Stimulated activated CD4-positive, alpha-beta T cell treated with anti-CD3 and anti-CD28 coated beads, Interleukin-15, amount 100 ng/mL, for 24 hours (primary cell): ENCODE results near the gene CEP112.
"Not testable (repeated sequence)": the region's sequence is repeated elsewhere in the genome, so short reads cannot be mapped to it uniquely, and the experiment has no call there.

ENCODE experiments used
- DNase-seq: peaks from one replicate; pipeline ENCODE4 v3.0.0-alpha.2; 2020

The CEP112 gene

DNA sequence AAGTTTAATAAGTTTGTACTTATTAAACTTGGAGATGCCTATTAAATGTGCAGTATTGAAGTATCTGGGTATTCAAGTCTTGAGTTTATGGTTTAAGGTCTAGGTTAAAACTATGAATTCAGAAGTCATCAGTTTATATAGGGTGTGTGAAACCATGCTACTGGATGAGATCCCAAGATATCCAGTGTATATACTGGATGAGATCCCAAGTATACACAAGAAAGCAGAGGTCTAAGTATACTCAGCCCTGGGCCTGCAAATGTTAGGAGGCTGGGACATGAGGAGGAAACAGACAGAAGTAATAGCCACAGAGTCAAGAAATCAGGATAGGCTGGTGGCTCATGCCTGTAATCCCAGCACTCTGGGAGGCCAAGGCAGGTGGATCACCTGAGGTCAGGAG lies 436.1 kb downstream of the CEP112 start:
- DNase-seq = no peak

DNA sequence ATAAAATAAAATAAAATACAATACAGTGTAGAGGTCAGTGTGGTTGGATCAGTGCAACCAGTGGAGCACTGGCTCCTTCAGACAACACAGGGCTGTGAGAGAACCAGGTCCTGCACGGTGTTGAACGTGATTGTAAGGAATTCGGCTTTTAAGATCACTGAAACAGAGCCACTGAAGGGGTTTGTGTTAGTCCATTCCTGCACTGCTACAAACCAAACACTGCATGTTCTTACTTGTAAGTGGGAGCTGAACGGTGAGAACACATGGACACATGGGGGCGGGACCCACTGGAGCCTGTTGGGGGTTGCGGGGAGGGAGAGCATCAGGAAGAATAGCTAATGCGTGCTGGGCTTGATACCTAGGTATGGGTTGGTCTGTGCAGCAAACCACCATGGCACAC lies 437.3 kb downstream of the CEP112 start:
- DNase-seq = no peak

DNA sequence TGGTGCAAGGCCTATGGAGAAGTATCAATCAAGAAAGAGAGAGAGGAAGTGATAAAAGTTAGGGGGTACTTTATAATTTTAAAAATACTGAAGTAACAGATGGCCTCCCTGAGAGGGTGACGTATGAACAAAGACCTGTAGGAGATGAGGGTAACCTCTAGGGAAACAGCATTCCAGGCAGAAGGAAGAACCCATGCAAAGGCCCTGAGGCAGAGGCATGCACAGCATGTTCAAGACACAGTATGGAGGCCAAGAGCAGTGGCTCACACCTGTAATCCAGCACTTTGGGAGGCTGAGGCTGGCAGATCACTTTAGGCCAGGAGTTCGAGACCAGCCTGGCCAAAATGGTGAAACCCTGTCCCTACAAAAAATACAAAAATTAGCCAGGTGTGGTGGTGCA lies 437.9 kb downstream of the CEP112 start:
- no peak for DNase-seq

DNA sequence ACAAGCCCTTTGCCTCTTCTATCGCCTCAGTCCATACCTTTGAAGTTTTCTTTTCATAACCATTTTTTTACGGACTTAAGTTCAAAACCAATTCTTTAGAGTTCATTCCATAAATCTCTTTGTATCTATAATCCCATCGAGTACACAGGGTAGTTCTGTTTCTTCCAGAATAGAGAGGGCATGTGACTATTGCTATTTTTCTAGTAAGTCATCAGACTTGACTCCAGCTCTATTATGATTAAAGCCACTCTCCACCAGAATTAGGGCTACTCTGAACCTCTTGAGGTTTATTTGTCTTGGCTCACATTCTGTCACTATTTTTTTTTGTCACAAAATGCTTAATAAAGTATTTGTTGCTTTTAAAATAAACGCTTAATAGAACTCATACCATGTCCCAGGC lies 438.6 kb downstream of the CEP112 start:
- no peak for DNase-seq

DNA sequence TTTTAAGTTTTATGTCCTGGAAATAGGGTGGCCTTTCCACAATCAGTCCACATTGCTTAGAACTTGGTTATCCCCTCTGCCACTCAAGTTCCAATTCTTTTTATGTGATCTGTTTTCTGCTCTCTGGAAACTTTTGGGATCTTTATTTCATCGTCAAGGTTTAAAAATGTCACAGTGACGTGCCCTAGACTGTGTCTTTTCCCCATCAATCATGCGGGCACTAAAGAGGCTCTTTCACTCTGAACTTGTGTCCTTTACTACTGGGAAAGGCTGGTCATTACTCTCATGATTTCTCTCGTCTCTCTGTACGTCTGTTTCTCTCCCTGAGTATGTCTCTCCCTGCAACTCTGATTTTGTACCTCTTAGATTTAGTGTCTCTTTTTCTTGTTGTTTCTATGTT lies 440.7 kb downstream of the CEP112 start:
- no peak for DNase-seq

DNA sequence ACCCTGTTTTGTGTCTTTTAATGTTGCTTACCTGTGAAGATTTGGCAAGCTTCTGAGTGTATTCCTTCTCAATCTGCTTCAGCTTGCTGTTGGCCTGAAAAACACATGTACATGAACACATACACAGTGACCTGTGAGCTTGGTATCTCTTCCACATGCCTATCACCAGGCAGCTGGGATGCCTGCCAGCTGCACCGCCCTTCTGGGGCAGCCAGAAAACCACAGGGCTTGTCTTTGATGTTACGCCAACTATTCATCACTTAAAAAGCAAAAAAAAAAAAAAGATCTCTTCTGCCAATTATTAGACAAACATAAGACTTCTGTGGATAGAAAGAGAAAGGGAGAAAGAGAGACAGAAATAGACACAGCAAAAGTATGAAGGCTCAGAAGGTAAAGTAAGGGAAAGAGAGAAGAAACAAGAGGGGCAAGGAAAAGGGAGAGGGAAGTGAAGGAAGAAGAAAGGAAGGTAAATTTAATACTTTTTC lies 441.3 kb downstream of the CEP112 start:
- DNase-seq = peak; percentile 56

DNA sequence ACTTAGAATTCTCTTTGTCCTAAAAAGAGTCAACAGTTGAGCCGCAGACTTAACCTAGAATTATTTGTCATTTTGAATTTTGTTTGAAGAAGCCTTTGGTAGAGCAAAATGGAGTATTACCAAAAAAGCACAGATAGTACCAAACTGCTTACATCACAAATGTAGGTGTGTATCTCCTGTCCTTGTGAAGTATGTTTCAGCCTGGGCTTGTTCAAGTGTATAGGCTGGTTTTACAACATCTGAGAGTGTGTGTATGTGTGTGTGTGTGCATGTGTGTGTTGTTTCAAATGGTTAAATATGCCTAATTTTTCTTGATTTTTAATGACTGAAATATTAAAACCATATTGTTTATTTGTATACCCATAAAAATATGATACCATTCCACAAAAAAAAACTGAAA lies 441.8 kb downstream of the CEP112 start:
- no peak for DNase-seq

DNA sequence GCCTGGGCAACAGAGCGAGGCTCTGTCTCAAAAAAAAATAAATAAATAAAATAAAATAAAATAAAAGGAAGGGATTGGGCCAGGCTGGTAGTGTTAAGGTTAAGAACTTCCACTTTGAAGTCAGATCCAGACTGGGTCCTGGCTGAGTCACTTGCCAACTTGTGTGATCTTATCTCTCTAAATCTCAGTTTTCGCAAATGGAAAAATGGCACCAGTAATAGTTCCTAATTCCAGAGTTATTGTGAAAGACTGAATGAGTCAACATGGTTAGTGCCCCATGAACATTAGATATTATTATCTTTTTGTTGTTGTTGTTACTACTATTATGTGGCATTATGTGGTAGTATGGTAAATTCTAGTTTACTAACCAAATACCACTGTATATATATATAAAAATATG lies 442.5 kb downstream of the CEP112 start:
- DNase-seq = peak; percentile 28

DNA sequence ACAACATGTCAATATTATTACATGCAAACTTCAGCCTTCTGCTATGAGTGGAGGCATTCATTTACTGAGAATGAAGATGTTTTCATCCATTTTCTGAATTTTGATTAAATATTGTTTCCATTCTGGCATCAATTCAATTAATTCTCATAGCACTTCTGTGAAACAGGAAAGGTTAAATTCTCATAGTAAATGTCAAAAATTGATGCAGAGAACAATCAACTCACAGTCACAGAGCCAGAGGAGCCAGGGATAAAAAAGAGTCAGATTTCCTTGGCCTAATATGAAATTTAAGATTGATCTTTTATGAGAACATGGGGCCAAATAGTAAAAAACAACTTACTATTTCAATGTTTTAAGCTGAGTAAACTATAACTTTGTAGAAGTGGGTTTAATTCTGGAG lies 446.7 kb downstream of the CEP112 start:
- DNase-seq = no peak

DNA sequence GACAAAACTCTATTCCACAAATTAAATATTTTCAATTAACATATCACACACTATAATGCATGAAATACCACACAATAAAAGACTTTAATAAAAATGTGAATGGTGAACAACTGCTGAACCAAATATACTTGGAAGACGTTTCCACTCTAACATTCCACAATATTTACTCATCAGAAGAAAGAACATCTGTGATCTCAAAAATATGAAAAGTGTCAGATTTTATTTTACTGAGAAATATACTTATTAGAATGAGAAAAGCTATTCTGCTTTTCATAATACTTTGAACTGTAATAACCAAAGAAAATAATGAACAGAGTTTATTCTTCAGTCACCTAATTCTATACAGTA lies 448.7 kb downstream of the CEP112 start:
- DNase-seq = no peak

DNA sequence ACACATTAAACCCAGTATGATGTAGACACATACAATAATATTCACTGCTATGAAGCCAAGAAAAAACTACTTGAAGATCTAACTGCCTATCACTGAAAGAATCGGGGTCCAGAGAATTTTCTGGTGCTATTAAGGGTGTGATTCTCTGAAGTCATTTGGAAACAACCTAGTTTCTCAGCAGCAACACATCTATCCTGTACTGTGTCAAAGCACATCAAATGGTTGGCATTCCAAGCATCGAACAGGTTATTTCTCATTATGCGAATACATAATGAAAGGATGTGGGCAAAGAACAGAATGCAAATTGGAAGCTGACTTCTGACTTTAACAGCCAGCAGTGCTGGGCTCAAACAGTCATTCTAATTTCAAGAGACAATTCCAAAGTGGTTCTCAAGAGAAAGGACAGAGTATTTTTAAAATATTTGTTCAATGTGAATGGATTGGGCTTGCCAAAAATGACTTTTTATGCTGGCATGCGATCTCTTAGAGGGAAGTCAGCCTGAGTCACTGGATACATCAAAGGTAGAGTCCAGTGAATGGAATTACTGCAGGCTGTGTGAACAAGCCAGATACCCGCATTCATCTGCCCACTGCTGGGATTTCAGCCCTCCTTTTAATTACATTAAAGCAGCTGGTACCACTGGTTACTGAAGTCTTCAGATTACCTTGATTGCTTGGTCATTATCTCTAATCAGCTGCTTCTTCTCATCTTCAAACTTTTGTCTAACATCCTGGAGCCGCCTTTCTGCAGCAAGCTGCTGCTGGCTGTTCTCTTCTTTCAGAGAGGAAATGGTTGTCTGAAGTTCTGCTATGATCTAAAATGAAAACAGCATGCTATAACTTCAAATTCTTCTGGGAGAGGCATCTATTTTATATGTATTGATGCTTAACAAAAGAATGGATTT lies 449.3 kb downstream of the CEP112 start:
- no peak for DNase-seq

DNA sequence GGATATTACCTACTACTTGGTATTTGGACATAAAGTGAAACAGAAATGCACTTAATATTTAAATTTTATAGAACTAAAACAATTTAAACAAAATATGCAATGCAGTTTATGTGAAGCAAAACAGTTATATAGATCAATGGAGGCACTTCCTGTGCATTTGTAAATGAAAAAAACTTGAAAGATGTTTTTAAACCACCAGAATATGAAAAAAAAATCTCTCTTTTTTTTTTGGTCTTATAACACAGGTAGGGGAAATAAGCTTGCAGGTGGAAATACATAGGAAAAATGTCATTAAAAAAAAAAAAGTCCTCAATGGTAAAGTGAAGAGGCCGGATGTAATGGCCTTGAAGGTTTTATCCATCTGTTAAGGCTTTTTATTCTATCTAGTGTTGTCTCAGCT lies 450.2 kb downstream of the CEP112 start:
- no peak for DNase-seq

DNA sequence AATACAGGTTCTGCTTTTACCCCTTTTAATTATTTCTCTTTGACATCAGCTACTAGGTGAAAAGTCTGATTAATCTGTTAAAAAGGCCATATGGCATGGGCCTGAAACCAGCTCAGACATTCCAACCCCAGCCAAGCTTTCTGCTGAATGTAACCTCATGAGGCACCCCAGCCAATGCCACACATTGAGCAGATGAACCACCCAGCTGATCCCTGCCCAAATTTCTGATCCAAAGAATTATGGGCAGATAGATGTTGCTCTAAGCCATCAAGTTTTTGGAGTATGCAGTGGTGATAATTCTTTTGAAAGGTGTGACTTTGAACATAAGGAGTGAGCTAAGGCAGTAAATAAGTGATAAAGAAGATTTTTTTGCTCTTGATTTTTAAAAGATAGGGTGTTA lies 452.9 kb downstream of the CEP112 start:
- no peak for DNase-seq

DNA sequence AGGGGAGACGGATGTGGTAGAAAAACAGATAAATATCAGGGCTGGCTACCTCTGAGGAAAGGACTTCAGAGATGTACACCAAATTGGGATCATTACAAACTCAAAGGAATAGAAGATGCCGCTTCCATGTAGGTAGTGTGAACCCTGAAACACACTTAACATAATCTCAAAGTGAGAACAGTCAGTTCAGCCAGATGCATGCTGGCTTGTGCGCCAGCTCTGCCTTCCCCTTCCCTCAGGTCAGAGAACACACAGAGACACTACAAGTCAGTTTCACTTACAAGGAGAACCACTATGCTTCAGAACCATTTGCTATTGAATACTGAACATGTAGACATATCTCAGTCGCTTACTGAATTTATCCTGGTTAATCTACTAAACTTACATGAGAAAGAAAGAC lies 454.5 kb downstream of the CEP112 start:
- DNase-seq = no peak

DNA sequence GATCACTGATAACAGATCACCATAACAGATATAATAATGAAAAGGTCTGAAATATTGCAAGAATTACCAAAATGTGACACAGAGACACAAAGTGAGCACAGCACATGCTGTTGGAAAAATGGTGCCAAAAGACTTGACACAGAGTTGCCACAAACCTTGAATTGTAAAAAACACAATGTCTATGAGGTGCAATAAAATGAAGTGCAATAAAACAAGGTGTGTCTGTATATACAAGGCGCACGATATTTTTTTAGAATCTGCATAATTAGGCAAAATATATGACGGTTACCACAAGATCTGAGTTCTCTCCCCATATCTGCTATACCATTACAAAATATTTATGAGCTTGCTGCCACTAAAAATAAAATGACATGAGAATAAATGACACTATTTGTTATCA lies 458.6 kb downstream of the CEP112 start:
- no peak for DNase-seq

DNA sequence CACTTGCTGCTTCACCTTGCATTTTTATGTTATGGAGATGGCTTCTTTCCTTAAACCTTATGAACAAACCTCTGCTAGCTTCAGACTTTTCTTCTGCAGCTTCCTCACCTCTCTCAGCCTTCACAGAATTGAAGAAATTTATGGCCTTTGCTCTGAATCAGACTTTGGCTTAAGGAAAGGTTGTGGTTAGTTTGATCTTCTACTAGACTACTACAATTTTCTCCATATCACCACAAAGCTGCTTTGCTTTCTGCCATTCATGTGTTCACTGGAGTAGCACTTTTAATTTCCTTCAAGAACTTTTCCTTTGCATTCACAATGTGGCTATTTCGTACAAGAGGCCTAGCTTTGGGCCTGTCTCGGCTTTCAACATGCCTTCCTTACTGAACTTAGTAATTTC lies 459.3 kb downstream of the CEP112 start:
- DNase-seq = not testable (repeated sequence)

DNA sequence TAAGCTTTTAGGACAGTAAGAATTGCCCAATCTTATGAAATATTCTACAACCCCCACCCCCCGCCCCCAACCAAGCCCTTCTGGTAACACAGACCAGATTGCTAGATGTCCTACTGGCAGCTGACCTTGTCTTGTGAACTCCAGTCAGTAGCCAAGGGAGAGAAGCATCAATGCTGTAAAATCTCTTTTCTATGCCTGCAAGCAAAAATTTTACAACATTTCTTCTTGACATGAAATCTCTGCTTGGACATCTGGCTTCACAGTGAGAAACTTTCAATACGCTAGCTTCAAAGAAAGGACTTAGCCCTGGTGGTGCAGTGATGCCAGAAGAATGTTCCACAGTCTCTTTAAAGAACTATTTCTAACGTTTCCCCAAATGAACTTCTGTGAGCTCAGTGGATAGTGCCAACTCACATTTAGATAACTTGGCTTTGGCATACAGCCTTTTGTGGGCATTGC lies 461.2 kb downstream of the CEP112 start:
- no peak for DNase-seq

DNA sequence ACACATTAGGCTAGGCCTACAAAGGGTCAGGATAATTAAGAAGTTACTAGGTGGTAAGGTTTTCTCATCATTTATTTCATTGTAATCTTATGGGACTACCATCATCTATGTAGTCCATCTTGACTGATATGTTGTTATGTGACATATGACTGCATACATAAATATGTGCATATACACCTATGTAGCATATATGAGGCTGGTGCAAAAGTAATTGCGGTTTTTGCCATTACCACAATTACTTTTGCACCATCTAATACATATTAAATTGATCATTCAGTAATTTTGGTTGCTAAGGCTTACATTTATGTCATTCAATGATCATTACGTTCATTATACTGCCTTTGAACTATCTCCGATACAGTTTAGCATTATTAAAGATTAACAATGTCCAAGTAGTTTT lies 462.7 kb downstream of the CEP112 start:
- DNase-seq = no peak

DNA sequence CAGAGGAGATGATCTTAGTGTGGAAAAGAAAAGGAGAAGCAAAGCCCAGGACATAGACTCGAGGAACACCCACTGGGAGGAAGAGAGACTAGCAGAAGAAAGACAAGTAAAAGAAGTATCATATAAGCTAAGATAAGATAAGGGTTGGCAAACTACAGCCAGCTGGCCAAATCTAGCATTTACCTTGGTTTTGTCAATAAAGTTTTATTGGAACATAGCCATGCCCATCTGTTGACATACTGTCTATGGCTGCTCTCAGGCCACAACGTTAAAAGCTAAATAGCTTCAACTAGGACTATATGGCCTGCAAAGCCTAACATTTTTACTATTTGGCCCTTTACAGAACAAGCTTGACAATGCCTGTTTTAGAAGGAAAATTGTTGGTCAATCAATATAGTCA lies 464.1 kb downstream of the CEP112 start:
- no peak for DNase-seq

DNA sequence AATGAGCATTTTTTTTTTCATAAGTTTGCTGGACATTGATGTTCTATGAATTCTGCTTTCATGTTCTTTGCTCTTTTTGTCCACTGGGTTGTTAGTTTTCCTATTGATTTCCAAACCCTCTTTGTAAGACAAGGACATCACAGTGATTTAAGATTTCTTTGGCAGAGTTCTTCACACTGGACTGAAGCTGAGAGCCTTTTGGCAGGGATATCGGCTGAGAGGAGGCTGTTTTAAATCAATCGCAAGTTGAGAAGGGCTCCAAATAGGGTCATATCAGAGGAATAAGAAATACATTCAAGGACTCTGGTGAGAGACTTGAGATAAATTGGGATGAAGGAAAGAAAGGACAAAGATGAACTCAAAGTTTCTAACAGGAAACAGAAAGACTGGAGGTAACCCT lies 464.7 kb downstream of the CEP112 start:
- DNase-seq = no peak

DNA sequence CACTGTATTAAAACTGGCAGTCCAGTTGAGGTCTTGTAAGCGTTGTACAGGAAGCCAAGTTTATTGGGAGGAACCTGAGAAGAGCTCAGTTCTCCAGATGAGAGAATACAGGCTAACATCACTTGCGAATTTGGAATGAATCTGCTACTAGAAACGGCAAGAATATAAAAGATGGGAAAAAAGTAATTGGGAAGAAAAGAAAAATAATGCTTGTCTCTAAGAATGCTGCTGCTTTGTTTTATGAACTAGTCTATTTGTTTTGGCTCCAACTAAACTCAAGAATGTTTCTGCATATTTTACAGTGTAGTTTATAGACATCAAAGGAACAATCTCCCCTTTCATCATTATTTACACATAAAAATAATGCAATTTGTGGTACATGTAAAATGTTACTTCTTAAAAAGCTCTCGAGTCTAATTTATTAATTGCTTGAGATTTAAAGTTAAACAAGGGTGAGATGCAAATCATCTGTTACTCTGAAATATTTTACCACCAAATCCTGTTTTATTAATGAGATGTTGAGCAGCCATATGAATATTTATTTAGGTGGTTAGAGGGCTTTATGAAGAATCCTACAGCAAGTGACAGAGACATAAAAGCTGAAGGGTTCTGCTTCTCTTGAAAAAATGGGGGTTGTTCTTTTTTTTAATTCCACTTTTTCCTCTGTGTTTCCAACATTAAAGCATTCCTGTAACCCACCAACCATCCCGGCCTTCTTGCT lies 468.3 kb downstream of the CEP112 start:
- no peak for DNase-seq

DNA sequence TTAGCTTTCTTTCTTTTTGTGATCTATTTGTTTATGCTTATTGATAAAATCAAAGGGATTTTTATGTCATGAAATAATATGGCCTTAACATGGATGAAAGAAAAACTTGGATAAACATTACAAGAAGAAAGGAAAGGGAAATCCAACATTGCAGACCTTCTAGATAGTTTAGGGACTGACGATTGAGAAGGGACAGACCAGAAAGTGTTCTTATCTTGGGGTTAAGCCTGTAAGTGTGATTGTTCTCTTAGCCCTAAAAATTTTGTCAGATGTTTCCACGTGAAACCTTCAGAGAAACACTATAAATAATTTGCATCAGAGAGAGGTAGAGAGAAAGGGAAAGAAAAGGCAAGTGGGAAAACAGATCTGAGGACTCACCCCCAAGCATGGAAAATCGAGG lies 473.3 kb downstream of the CEP112 start:
- DNase-seq = no peak

DNA sequence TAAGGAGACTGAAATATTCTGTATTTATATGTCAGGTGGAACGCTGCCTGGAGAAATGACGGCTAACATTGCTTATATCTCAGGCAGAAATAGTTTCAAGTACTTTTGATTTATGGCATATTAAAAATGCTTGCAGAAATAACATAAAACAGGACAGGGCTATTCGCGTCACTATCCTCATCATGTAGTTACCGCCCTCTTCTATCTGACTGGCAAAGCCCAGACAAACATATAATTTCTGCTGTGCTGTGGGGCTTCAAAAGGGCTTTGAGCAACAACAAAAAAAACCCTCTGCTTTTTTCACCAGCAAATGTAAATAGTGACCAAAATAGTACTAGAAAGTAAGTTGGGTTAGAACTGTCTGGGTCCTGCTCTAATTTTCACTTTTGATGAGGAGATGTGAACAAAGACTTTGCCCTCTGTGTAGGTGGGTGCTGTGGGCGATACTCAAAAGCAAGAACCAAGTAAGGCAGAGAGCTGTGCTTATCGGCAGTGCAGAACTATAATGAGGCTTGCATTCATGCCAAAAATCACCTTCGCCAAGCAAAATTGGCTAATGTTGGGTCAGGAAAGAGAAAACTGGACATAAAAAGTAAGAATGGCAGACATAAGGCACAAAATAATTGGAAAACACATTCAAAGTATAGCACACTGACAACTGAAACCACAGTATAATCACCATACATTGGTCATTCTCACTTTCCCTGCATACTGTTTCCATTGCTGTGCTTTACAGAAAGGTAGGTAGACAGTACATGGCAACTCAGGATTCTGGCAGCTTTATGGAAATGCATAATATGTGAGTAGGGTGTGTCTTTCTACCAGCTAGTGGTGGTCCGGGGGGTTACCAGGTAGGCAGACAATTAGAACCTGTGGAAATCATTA lies 479.3 kb downstream of the CEP112 start:
- no peak for DNase-seq
